ENCODE results near the gene NR0B1.

Gene NR0B1

GRCh38 chrX:30270639-30271038, 38.6 kb downstream of the NR0B1 start:
- DNase-seq (ENCODE audit: low read depth in 2 of 2) = no peak

- no peak for DNase-seq (ENCODE audit: low read depth in 2 of 2)
Observed at GRCh38 chrX:30262763-30263162, 46.4 kb downstream of the NR0B1 start.

DNA sequence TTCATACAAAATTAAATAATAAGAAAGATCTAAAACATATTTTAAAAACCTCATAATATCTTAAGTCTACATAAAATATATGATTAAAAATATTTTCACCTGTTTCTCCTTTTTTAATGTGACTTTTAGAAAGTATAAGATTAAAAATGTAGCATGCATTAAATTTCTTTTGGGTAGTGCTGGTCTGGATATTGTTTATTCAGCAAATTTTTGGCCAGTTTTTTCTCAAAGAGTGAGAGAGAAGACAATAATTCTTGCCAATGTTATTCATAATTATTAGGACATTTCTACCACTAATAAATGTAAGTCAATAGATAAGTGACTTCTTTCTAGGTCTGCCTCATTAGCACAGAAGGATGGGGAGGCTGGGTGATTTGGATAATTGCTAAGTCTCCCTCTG, 48.2 kb downstream of the NR0B1 start:
- DNase-seq (ENCODE audit: low read depth in 2 of 2) = no peak

DNA sequence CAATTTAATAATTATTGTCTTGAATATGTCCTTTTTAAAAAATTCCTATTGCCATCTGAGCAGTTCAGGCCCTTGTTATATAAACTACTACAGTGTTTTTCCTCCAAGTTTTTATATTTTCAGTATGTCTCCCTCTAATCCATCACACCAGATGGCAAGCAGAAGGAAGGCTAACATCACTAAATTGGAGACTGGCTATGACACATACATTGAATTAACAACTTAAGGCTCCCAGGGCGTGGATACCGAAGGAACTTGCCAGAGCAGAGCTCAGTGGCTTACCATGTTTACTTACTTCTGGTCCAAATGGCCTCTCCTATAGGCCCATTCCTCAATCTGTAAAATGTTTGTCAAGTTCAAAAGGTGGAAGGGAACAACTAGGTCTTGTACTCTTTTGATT, 49.3 kb downstream of the NR0B1 start:
- DNase-seq (ENCODE audit: low read depth in 2 of 2) = no peak
